GM21360 (cell line): ENCODE measurements around the gene KANSL1L.
"Not testable (repeated sequence)": the region's sequence is repeated elsewhere in the genome, so short reads cannot be mapped to it uniquely, and the experiment has no call there.

ENCODE experiments used
- ATAC-seq: cut with Tn5 transposase; IDR thresholded peaks from one replicate; pipeline ENCODE4 v1.9.1; 2021; ENCODE audit warnings: mild to moderate bottlenecking, moderate library complexity; ENCODE audit not compliant: unreplicated experiment

KANSL1L gene

DNA sequence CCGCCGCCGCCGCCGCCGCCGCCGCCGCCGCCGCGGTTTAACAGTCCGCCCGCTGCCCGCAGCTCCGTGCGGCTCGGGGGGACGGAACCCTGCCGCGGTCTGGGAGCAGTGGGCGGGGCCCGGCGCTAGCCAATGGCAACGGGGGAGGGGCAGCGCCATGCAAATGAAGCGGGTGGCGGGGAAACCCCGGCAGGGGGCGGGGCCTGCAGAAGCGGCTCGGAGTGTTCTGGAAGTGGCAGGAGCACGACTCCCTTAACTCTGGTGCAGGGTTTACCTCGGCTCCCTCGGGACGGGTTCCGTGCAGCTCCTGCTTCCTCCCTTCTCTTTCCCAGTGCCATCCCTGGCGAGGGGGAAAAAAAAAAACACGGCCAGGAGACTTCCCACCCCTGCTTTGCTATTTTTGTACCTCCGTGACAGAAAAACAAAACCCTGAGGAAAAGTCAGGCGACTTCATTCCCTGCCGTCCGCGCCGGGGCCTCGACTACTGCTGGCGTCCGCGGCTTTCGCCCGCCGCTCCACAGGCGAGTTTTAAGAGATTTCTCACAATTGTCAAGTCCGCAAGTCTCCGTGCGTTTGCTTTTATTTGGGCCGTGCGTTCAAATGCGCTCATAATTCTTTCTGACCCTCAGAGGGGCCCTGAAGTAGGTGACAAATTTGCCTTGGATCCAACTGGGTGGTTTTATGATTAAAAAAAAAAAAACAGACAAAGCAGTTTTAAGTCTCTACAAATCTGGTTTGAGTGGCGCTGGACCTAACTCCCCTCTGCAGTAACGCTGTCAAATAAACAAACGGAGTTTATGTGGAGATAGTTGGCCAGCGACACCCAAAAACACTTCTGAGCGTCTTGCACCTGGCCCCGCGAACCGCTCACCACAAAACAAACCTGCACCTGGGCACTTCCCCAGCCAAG, at the start of gene KANSL1L:
TSS of gene KANSL1L (minus strand) at position 101 of the 910 bp plus-strand sequence. CDS start 16,827 bp downstream, outside the sequence.
- peak; percentile 74 for ATAC-seq

DNA sequence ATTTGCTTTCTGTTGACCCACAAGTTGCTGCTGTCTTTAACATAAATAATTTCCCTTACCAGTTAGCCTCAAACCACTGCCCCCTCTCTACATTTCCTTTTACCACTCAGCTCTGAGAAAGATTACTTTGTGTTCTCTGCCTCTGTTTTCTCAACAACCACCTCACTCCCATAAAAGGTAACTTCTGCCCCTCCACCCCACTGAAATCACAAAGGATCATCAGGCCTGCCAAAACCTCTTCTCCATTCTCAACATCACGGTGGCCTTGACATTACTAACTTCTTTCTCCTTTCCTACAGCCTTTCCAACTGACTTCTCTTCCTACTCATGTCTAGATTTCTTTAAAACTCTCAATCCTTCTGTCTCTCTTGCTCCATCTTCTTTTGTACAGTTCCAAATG, 43.9 kb upstream of the KANSL1L start:
- no peak for ATAC-seq

- no peak for ATAC-seq
Measured at GRCh38 chr2:210210185-210210584, 39.0 kb upstream of the KANSL1L start.

GRCh38 chr2:210207929-210208328, 36.7 kb upstream of the KANSL1L start:
- ATAC-seq: no peak

DNA sequence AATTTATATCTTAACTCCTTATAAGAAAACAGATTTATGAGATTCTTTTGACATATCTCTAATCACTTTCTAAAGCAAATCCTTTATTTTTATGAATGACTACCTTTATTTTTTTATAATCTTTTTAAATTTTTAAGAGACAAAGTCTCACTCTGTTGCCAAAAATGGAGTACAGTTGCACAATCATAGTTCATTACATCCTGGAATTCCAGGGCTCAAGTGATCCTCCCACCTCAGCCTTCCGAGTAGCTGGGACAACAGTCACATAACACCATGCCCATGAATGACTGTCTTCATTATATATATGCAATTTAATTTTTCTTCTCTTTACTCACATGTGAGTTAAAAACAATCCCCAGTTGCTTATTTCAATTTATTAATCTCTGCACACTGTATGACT, 32.3 kb upstream of the KANSL1L start:
- no peak for ATAC-seq

DNA sequence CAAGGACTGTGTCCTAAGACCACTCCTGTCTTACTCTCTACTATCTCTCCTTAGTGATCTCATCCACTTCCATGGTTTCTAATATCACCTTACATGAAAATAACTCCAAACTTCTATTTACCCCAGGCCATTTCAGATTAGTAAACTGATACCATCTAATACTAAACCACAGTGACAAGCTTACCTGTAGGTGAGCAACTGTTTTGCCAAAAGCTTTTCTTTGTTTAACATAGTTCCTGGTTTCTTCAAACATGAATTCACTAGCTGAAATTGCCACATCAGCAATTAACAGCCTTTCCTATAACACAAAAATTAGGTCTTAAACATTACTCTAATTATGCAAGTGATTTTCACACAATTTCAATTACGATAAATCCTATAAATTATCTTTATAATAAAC, 31.9 kb upstream of the KANSL1L start:
- ATAC-seq: no peak

- ATAC-seq: no peak
Measured at GRCh38 chr2:210199854-210200253, 28.6 kb upstream of the KANSL1L start.

GRCh38 chr2:210199186-210199765, 28.1 kb upstream of the KANSL1L start:
- peak; percentile 58 for ATAC-seq

DNA sequence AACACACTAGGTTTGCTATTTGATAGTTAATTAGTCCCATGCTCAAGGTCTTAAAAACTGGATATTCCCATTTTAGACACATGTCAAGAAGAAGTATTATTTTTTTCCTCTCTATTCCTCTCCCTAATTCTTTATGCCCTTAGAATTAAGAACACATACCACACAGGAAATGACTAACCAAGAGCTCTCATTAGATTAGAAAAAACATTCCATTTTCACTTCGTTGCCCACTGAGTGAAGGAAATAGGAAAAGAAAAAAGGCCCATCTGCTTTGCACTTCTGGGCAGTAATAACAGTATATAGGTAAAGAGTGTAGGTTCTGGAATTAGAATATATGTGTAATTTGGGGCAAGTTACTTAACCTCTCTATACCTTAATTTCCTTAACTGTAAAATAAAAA, 27.1 kb upstream of the KANSL1L start:
- ATAC-seq: no peak

DNA sequence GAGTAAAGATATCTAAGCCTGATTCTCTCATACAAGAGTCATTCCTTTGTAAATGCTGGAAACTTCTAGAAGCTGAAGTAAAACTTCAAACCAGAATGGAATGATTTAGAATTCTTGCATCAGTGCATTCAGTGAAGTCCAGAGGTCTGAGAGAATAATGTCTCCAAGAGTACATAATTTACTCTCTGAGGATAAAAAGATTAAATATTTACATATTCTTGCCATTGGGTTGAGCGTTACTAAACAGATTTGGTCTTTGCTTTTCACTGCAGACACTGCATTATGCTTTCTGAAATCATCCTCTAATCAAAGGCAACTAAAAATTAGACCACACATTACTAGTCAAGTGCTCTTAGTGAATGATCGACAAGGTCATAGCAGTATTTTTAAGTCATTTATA, 26.5 kb upstream of the KANSL1L start:
- ATAC-seq: no peak

- ATAC-seq: no peak
Measured at GRCh38 chr2:210195101-210195852, 24.1 kb upstream of the KANSL1L start.

- ATAC-seq: no peak
Measured at GRCh38 chr2:210190345-210190744, 19.1 kb upstream of the KANSL1L start.

DNA sequence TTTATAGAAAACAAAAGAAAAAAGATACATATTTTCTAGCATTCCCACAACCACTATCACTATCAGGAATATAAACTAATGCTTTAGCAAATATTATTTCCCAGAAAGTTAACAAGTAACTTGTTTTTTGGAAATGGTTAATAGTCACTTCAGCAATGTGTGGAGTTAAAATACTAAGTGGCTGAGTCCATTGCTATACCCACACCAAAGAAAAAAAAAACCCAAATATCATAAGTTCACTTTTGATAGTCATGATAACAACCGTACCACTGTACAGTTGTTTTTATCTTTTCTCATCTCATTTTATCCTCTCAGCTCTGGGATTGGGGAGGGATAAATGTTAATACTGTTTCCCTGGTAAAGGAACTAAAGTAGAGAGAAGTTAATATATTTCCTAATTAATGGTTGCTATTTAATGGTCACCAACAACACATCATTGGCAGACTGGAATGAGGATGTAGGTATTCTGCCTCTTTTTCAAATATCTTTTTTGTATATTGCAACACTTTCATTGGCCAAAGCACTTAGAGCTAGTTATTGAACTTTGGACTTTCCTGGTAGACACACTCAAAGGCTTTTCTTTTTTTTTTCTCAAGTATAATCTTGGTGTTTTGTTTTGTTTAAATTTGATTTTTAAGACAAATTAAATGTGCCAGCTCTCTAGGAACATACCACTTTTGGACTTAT, 18.4 kb upstream of the KANSL1L start:
- ATAC-seq: no peak

DNA sequence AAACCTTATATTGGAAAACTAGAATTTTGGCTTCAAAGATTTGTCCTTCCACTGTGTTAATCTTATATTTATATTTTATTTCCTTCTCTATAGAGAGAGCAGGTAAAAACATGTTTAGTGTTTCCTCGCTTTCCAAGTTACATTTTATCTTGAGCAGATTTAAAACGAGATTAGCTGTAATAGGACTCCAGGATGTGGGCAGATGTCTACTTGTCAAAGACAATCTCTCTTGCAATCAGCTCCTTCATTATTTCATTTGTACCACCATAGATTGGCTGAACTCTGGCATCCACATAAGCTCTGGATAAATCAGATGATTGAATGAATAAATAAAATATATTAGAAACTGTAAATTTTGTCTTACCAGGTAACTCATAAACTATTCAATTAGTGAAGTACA, 17.5 kb upstream of the KANSL1L start:
- no peak for ATAC-seq

DNA sequence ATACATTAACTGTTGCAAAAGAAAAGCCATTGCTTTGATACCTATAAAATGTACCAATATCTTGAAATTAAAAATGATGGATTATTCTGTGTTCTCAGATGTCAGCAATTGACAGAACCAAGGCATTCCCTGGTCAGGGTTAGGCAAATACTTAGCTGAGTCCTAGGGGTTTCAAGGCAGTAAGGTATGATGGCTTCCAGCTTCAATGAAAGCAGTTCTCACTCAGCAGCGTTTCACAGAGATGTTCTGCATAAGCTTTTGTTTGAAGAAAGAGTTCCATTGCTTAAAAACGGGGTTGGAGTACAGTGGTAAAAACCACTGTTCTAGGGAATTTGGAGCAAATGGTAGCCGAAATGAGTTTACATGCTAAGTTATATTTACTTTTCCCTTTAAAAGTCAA, 17.0 kb upstream of the KANSL1L start:
- no peak for ATAC-seq

GRCh38 chr2:210183936-210184335, 12.7 kb upstream of the KANSL1L start:
- ATAC-seq: not testable (repeated sequence)

DNA sequence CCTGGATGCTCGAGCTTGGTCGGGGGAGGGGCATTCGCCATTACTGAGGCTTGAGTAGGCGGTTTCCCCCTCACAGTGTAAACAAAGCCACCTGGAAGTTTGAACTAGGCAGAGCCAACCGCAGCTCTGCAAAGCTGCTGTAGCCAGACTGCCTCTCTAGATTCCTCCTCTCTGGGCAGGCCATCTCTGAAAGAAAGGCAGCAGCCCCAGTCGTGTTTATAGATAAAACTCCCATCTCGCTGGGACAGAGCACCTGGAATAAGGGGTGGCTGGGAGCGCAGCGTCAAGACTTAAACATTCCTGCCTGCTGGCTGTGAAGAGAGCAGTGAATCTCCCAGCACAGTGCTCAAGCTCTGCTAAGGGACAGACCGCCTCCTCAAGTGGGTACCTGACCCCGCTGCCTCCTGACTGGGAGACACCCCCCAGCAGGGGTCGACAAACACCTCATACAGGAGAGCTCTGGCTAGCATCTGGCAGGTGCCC, 10.4 kb upstream of the KANSL1L start:
- not testable (repeated sequence) for ATAC-seq

DNA sequence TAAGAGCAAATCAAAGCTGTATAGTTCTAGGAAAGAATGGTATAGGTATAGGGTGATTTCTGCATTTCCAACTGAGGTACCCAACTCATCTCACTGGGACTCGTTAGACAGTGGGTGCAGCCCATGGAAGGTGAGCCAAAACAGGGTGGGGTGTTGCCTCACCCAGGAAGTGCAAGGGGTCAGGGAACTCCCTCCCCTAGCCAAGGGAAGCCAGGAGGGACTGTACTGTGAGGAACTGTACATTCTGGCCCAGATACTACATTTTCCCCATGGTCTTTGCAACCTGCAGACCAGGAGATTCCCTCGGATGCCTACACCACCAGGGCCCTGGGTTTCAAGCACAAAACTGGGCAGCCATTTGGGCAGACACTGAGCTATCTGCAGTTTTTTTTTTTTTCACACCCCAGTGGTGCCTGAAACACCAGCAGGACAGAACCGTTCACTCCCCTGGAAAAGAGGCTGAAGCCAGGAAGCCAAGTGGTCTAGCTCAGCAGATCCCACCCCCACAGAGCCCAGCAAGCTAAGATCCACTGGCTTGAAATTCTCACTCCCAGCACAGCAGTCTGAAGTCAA, 9.9 kb upstream of the KANSL1L start:
- not testable (repeated sequence) for ATAC-seq

DNA sequence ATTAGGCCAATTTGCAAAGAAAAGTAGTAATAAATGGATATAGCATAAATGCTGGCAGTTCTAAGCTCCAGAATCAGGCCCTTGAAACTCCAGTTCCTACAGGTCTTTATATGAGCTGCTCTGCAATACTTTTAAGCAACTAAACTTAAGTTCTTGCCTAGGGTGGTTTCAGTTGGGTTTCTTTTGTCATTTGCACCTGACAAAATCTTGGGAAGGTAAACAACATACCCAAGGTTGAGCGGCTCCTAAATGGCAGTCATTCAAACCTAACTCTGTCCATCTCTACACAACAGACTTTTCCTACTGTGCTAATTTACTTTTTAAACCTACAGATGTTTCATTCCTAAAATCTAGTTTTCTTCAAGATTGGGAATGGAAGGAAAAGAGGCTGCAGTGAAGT, 9.3 kb upstream of the KANSL1L start:
- ATAC-seq: no peak

GRCh38 chr2:210179351-210179990, 8.3 kb upstream of the KANSL1L start:
- no peak for ATAC-seq
